IMR-90 (cell line): ENCODE results near the gene EBF3. TPM values are rescaled to one million over a fixed set of nuclear protein-coding genes. Genes with fewer than 3 reads are reported as not detected.

Experiments
- ATAC-seq: fragments of 200-7000 bp; cut with Tn5 transposase; 2 replicates; pipeline ENCODE4 v1.9.1; 2020; ENCODE audit warnings: low read depth, mild to moderate bottlenecking, moderate library complexity
- BruUV-seq: library from RNA; stranded (reverse); fragments of 400-500 nt; replicated peaks from 2 replicates; lab custom pipeline; 2021; lab: Mats Ljungman, UMichigan
- CTCF ChIA-PET: fragments of 300-600 bp; formaldehyde crosslinking; extraction: SDS; loops from one replicate; lab custom pipeline; 2021; ENCODE audit warnings: antibody characterized with exemption; lab: Yijun Ruan, JAX
- POLR2A ChIA-PET: fragments of 300-600 bp; sonication (Branson Sonifier 250); formaldehyde crosslinking; loops from one replicate; lab custom pipeline; 2022; ENCODE audit warnings: antibody characterized with exemption; ENCODE audit not compliant: unreplicated experiment; lab: Charles Lee
- DNase-seq: peaks from one replicate; pipeline ENCODE4 v3.0.0; 2013
- H2AFZ ChIP-seq: replicated peaks from 2 replicates; pipeline ENCODE3; 2013; ENCODE audit warnings: low read length, mild to moderate bottlenecking; ENCODE audit not compliant: poor library complexity
- H2AK5ac ChIP-seq: 2 replicates; pipeline ENCODE4 v1.6.1; 2013; ENCODE audit warnings: low read depth, low read length, inconsistent platforms
- H2AK9ac ChIP-seq: replicated peaks from 2 replicates; pipeline ENCODE3; 2013; ENCODE audit warnings: mild to moderate bottlenecking, low read depth, low read length, moderate library complexity; ENCODE audit not compliant: poor library complexity
- H2BK120ac ChIP-seq: 2 replicates; pipeline ENCODE4 v1.6.1; 2013; ENCODE audit warnings: low read depth, low read length, inconsistent platforms
- H2BK15ac ChIP-seq: 3 replicates; pipeline ENCODE4 v1.6.1; 2013; ENCODE audit warnings: low read depth, low read length, inconsistent platforms
- H2BK20ac ChIP-seq: 2 replicates; pipeline ENCODE4 v1.6.1; 2013; ENCODE audit warnings: low read depth, mild to moderate bottlenecking, inconsistent platforms, low read length, moderate library complexity
- H2BK5ac ChIP-seq: 2 replicates; pipeline ENCODE4 v1.6.1; 2013; ENCODE audit warnings: mild to moderate bottlenecking, low read depth, low read length, inconsistent platforms; ENCODE audit not compliant: poor library complexity, severe bottlenecking
- H3K14ac ChIP-seq: replicated peaks from 2 replicates; pipeline ENCODE4 v1.6.1; 2013; ENCODE audit warnings: low read depth, low read length, inconsistent platforms
- H3K18ac ChIP-seq: 2 replicates; pipeline ENCODE4 v1.6.1; 2013; ENCODE audit warnings: low read depth, low read length, control low read depth
- H3K23ac ChIP-seq: 2 replicates; pipeline ENCODE4 v1.6.1; 2013; ENCODE audit warnings: low read depth, low read length, inconsistent platforms
- H3K27ac ChIP-seq: 2 replicates; pipeline ENCODE4 v1.5.1; 2013; ENCODE audit warnings: mild to moderate bottlenecking, control low read depth, low read length; ENCODE audit not compliant: insufficient read depth
- H3K27me3 ChIP-seq: 2 replicates; pipeline ENCODE4 v1.6.1; 2013; ENCODE audit warnings: low read length; ENCODE audit not compliant: control insufficient read depth, insufficient read depth
- H3K36me3 ChIP-seq: 2 replicates; pipeline ENCODE4 v1.6.1; 2013; ENCODE audit warnings: low read length, mixed read lengths; ENCODE audit not compliant: control insufficient read depth, insufficient read depth
- H3K4ac ChIP-seq: 2 replicates; pipeline ENCODE4 v1.6.1; 2013; ENCODE audit warnings: low read depth, low read length, inconsistent platforms
- H3K4me1 ChIP-seq: 2 replicates; pipeline ENCODE4 v1.6.1; 2013; ENCODE audit warnings: low read length, mixed read lengths; ENCODE audit not compliant: control insufficient read depth, insufficient read depth
- H3K4me2 ChIP-seq: 2 replicates; pipeline ENCODE4 v1.6.1; 2013; ENCODE audit warnings: low read depth, mild to moderate bottlenecking, control low read depth, low read length, moderate library complexity
- H3K4me3 ChIP-seq: 2 replicates; pipeline ENCODE4 v1.5.1; 2013; ENCODE audit warnings: low read depth, mild to moderate bottlenecking, control low read depth, low read length, moderate library complexity; ENCODE audit not compliant: insufficient read depth
- H3K56ac ChIP-seq: 2 replicates; pipeline ENCODE4 v1.6.1; 2013; ENCODE audit warnings: low read length, inconsistent platforms; ENCODE audit not compliant: insufficient read depth; ENCODE audit errors: extremely low read depth
- H3K79me1 ChIP-seq, 2 experiments: 2 replicates each; pipeline ENCODE4 v1.6.1; 2013; ENCODE audit warnings: low read length in 2 of 2, inconsistent platforms in 1 of 2, low read depth in 1 of 2
- H3K9ac ChIP-seq: 2 replicates; pipeline ENCODE4 v1.6.1; 2013; ENCODE audit warnings: low read depth, low read length, control low read depth
- H3K9me1 ChIP-seq: 2 replicates; pipeline ENCODE4 v1.6.1; 2013; ENCODE audit warnings: low read length, inconsistent platforms; ENCODE audit not compliant: insufficient read depth
- H3K9me3 ChIP-seq: 2 replicates; pipeline ENCODE4 v1.6.1; 2013; ENCODE audit warnings: low read length; ENCODE audit not compliant: control insufficient read depth, insufficient read depth
- H4K20me1 ChIP-seq: 2 replicates; pipeline ENCODE4 v1.6.1; 2013; ENCODE audit warnings: low read length, inconsistent platforms; ENCODE audit not compliant: insufficient read depth
- H4K5ac ChIP-seq: 2 replicates; pipeline ENCODE4 v1.6.1; 2013; ENCODE audit warnings: mild to moderate bottlenecking, low read depth, low read length, control low read depth
- H4K8ac ChIP-seq, 2 experiments: 2 replicates each; pipeline ENCODE4 v1.6.1; 2013; ENCODE audit warnings: low read depth in 2 of 2, low read length in 2 of 2, control low read depth in 1 of 2, inconsistent platforms in 1 of 2
- H4K91ac ChIP-seq: 2 replicates; pipeline ENCODE4 v1.6.1; 2013; ENCODE audit warnings: low read depth, low read length, inconsistent platforms; ENCODE audit not compliant: insufficient read depth
- FOS ChIP-seq: fragments of 150-350 bp; IDR thresholded peaks from 2 replicates; pipeline ENCODE4 v1.6.1; 2016; ENCODE audit warnings: low read depth, low read length
- RFX5 ChIP-seq: IDR thresholded peaks from 2 replicates; pipeline ENCODE4 v1.8.0; 2012; ENCODE audit warnings: low read depth, mild to moderate bottlenecking, low read length, moderate library complexity
- WGBS, 2 experiments: methylation state at CpG; one replicate each; pipeline versions ENCODE4 v1.1.5 to v1.1.7; 2013; ENCODE audit warnings: missing lambda C conversion rate in 2 of 2; ENCODE audit not compliant: insufficient read length in 1 of 2; ENCODE audit errors: extremely low coverage in 2 of 2; 5-methylcytosine and 5-hydroxymethylcytosine counted together
- dilution Hi-C: fragments of 300-500 bp; cut with HindIII; formaldehyde crosslinking; loops from one replicate; pipeline ENCODE4 v1.14.3; 2018; ENCODE audit warnings: low sequenced_read_pairs; ENCODE audit not compliant: unreplicated experiment
- in situ Hi-C: fragments of 300-500 bp; cut with MboI; formaldehyde crosslinking; loops from 3 replicates; pipeline ENCODE4 v1.14.3; 2019; ENCODE audit warnings: low sequenced_read_pairs, inconsistent platforms, mixed read lengths
- intact Hi-C: fragments of 100-400 bp; cut with micrococcal nuclease; formaldehyde crosslinking; loops from 2 replicates; pipeline ENCODE4 v1.10.0; 2022
- polyA plus RNA-seq, 3 experiments: library from polyadenylated mRNA; depleted of rRNA; stranded (reverse); fragments of >200 nt; gene quantifications; 2 replicates each; pipeline ENCODE4 v1.2.3, GENCODE V29; 2012; ENCODE audit warnings: low replicate concordance in 1 of 3
- total RNA-seq: library from RNA; depleted of rRNA; stranded (reverse); fragments of >200 nt; gene quantifications from 2 replicates; pipeline ENCODE4 v1.2.3, GENCODE V29; 2012

Gene EBF3
- total and polyA plus RNA-seq, 2 of the 4 experiments (the other 2 are of a cell fraction), result 0.36 to 0.70 TPM

DNA sequence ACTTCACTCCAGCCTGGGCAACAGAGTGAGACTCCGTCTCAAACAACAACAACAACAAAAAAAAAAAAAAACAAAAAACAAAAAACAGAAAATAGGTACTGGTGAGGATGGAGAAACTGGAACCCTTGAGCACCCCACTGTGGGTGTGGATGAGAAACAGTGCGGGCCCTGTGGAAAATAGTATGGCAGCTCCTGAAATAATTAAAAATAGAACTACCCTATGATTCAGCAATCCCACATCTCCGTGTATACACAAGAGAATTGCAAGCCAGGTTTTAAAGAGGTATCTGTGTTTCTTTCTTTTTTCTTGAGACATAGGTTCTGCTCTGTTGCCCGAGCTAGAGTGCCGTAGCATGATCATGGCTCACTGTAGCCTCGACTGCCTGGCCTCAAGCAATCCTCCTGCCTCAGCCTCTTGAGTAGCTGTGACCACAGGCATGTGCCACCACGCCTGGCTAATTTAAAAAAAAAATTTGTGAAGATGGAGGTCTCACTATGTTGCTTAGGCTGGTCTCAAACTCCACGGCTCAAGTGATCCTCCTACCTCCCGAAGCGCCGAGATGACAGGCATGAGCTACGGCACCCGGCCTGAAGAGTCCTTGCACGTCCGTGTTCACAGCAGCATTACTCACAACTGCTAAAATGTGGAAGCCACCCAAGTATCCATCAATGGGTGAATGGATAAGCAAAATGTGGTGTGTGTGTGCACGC lies 39.5 kb downstream of the EBF3 start:
- Histone ChIP-seq H3K4ac (no peak overlapping the region), H2BK15ac (no peak overlapping the region), H2AK5ac (no peak overlapping the region), H3K36me3 (no peaks in the 10 kb centered on the region), H3K9me3 (peaks cover 9% of the 10 kb centered on the region; the same call in 1 of the 2 replicates), H3K9me1 (no peaks in the 10 kb centered on the region), H2BK120ac (no peak overlapping the region), H4K20me1 (no peaks in the 10 kb centered on the region; the same call in 1 of the 2 replicates), H3K27ac (no peak overlapping the region), H2AFZ (no peak overlapping the region), H3K4me2 (no peak overlapping the region), H3K18ac (no peak overlapping the region), H2BK20ac (no peak overlapping the region), H3K4me1 (no peaks in the 10 kb centered on the region), H3K9ac (no peak overlapping the region), H4K91ac (no peak overlapping the region), H3K56ac (no peak overlapping the region), H4K8ac (no peak overlapping the region), H3K79me1 (no peaks in the 10 kb centered on the region), H3K14ac (no peak overlapping the region), H4K5ac (no peak overlapping the region), H2BK5ac (no peak overlapping the region), H3K4me3 (no peak overlapping the region), H3K23ac (no peak overlapping the region), H2AK9ac (no peak overlapping the region), H3K27me3 (no peaks in the 10 kb centered on the region)
- no TSS peak for BruUV-seq
- ATAC-seq (no peak), DNase-seq (no peak)
- CTCF ChIA-PET, result interaction anchor here (0.6 kb wide), 1 partner anchor 1111 kb away, joined by 3 read pairs; no protein-coding TSS in a partner anchor
- 60% methylated on average over 1 of the region's 16 CpGs; no CpG with 5 or more reads in 1 of the 2 experiments for WGBS, 2 experiments
- in situ Hi-C loops, result no loop called here
- intact Hi-C loops, result no loop called here
- dilution Hi-C loops, result no loop called here
- POLR2A ChIA-PET, result no interaction called here
- TF ChIP-seq FOS, result no peak
- TF ChIP-seq RFX5, result no peak
